ENCODE measurements around the gene OTUD5.
"Not testable (repeated sequence)": the region's sequence is repeated elsewhere in the genome, so short reads cannot be mapped to it uniquely, and the experiment has no call there.

DNA sequence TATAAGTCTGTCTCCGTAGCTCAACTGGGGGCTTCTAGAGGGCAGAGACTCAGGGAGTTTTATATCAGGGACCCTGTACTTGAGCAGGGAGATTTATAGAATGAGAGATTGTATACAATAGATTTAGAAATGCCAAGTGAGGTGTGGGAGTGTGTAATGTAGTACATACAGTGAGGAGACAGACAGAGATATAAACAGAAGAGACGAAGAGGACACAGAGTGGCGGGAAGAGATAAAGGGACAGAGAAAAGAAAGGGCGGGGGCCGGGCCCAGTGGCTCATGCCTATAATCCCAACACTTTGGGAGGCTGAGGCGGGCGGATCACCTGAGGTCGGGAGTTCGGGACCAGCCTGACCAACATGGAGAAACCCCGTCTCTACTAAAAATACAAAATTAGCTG lies 22.9 kb upstream of the OTUD5 start:
- TF ChIP-seq, protein P1, sequence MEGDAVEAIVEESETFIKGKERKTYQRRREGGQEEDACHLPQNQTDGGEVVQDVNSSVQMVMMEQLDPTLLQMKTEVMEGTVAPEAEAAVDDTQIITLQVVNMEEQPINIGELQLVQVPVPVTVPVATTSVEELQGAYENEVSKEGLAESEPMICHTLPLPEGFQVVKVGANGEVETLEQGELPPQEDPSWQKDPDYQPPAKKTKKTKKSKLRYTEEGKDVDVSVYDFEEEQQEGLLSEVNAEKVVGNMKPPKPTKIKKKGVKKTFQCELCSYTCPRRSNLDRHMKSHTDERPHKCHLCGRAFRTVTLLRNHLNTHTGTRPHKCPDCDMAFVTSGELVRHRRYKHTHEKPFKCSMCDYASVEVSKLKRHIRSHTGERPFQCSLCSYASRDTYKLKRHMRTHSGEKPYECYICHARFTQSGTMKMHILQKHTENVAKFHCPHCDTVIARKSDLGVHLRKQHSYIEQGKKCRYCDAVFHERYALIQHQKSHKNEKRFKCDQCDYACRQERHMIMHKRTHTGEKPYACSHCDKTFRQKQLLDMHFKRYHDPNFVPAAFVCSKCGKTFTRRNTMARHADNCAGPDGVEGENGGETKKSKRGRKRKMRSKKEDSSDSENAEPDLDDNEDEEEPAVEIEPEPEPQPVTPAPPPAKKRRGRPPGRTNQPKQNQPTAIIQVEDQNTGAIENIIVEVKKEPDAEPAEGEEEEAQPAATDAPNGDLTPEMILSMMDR (IDR thresholded peaks at IDR 0.05; ENCODE audit: low read length) = not testable (repeated sequence)
- not testable (repeated sequence) for TF ChIP-seq EZH2 (optimal IDR thresholded peaks at IDR 0.05; ENCODE audit: low read depth, low read length); EZH2phosphoT487 (IDR thresholded peaks at IDR 0.05; ENCODE audit: low read length)

Measured in MM.1S (cell line).